GM21515 (cell line): Measurements from ENCODE around the gene CASP7.
"Not testable (repeated sequence)": the region's sequence is repeated elsewhere in the genome, so short reads cannot be mapped to it uniquely, and the experiment has no call there.

Experiments used
- ATAC-seq: cut with Tn5 transposase; IDR thresholded peaks from one replicate; pipeline ENCODE4 v1.9.1; 2021; ENCODE audit not compliant: unreplicated experiment

The CASP7 gene

GRCh38 chr10:113752553-113752952 lies 72.8 kb downstream of the CASP7 start:
- ATAC-seq: no peak

GRCh38 chr10:113753020-113753692 lies 73.4 kb downstream of the CASP7 start:
- no peak for ATAC-seq

GRCh38 chr10:113754125-113754524 lies 74.4 kb downstream of the CASP7 start:
- ATAC-seq: no peak

- no peak for ATAC-seq
Measured at GRCh38 chr10:113754768-113755167, 75.1 kb downstream of the CASP7 start.

GRCh38 chr10:113756940-113757543 lies 77.3 kb downstream of the CASP7 start:
- ATAC-seq: no peak

- ATAC-seq: no peak
Measured at GRCh38 chr10:113762083-113762482, 82.4 kb downstream of the CASP7 start.

- no peak for ATAC-seq
Measured at GRCh38 chr10:113764582-113764981, 84.9 kb downstream of the CASP7 start.

GRCh38 chr10:113765910-113766309 lies 86.2 kb downstream of the CASP7 start:
- no peak for ATAC-seq

- ATAC-seq: no peak
Measured at GRCh38 chr10:113767222-113767621, 87.5 kb downstream of the CASP7 start.

- ATAC-seq: no peak
Measured at GRCh38 chr10:113770346-113770745, 90.6 kb downstream of the CASP7 start.

- ATAC-seq: not testable (repeated sequence)
Measured at GRCh38 chr10:113771131-113771530, 91.4 kb downstream of the CASP7 start.

GRCh38 chr10:113775686-113776294 lies 96.1 kb downstream of the CASP7 start:
- ATAC-seq: no peak

GRCh38 chr10:113776553-113776952 lies 96.8 kb downstream of the CASP7 start:
- no peak for ATAC-seq
